Epithelial cell of proximal tubule (primary cell): ENCODE measurements around the gene MITF. TPM values are rescaled to one million over a fixed set of nuclear protein-coding genes. Genes with fewer than 3 reads are reported as not detected.

ENCODE experiments used
- DNase-seq: peaks from one replicate; pipeline ENCODE4 v3.0.0-alpha.2; 2011; ENCODE audit warnings: low read depth
- H3K4me3 ChIP-seq: 2 replicates; pipeline ENCODE4 v1.5.1; 2011; ENCODE audit warnings: low read depth, mild to moderate bottlenecking, low read length
- total RNA-seq: library from RNA; depleted of rRNA; stranded (reverse); fragments of >200 nt; gene quantifications from 2 replicates; pipeline ENCODE4 v1.2.3, GENCODE V29; 2015
- TF ChIP-seq, protein P1 (sequence below): conservative IDR thresholded peaks from 2 replicates; pipeline ENCODE4 v1.5.1; 2012; ENCODE audit warnings: low read depth, mild to moderate bottlenecking, low read length

Gene MITF
- total RNA-seq, 1 donor from 2014 or later = 59.7 TPM

DNA sequence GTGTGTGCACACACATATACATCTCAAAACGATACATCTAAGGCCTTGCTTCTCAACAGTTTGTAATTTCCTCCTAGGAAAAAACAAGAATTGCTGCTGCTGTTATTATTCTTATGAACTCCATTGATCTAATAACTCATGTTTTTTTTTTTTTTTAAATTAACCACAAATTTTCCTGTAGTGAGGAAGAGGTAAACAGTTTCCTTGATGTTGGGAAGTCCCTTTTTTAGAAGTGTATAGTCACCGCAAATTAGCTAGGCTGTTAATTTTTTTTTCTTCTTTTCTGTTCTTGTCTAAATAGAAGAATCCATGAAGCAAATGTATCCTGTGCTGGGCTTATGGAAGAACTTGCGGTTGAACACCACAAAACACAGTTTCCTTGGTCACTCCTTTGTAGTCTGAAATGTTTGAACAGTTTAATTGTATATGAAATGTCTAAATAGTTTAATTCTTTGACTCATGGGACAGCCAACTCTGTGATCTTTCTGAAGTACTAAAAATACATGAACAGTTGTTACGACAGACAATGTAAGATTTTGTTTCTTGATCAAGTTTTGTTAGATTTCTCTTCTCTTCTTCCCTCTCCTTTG, 64.5 kb downstream of the MITF start:
- no peak for DNase-seq
- H3K4me3 ChIP-seq = no peak overlapping the region
- TF ChIP-seq, protein P1, sequence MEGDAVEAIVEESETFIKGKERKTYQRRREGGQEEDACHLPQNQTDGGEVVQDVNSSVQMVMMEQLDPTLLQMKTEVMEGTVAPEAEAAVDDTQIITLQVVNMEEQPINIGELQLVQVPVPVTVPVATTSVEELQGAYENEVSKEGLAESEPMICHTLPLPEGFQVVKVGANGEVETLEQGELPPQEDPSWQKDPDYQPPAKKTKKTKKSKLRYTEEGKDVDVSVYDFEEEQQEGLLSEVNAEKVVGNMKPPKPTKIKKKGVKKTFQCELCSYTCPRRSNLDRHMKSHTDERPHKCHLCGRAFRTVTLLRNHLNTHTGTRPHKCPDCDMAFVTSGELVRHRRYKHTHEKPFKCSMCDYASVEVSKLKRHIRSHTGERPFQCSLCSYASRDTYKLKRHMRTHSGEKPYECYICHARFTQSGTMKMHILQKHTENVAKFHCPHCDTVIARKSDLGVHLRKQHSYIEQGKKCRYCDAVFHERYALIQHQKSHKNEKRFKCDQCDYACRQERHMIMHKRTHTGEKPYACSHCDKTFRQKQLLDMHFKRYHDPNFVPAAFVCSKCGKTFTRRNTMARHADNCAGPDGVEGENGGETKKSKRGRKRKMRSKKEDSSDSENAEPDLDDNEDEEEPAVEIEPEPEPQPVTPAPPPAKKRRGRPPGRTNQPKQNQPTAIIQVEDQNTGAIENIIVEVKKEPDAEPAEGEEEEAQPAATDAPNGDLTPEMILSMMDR = no peak

DNA sequence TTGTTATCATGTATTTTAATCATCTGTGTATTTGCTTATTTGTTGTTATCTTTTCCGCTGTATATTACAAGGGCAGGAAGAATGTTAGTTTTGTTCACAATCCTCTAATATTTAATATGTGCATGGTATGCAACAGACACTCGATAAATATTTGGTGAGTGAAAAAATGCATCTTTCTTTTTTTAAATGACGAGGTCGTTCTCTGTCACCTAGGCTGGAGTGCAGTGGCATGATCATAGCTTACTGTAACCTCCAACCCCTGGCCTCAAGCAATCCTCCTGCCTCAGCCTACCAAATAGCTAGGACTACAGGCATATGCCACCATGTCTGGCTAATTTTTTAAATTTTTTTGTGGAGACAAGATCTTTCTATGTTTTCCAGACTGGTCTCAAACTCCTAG, 66.2 kb downstream of the MITF start:
- no peak for DNase-seq

DNA sequence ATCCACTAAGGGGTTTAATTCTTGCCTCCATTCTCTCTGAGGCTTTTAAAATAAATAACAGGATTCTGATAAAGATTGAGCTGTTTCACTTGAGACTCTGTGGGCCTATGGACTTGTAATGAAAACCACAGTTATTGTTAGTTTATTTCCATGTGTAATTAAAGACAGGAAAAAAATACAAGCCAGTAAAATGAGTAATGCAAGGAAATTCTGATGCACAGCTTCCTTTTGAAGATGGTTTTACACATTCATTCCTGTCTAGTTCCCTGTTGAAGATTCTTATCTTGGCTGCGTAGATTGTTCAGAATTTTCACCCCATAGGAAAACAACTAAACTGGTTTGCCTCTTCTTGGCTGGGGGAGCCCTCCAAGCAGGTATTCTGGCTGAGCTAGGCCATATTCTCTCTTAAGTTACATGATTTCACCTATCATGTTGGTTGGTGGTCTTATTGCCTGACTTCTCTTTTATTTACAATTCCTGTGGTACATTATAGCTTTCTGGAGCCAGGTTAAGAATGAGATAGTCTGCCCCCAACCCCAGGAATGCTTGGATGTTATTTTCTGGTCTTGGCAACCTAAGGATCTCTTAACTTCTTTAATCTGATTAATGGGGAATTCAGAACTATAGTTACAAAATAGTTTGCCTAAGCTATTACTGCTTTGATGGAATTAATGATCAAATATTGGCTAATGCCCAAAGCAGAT, 67.6 kb downstream of the MITF start:
- no peak for DNase-seq
- no peak overlapping the region for H3K4me3 ChIP-seq
- TF ChIP-seq, protein P1 = no peak

More for the DNA sequence above, 66.2 kb downstream of the MITF start:
- H3K4me3 ChIP-seq = no peak overlapping the region
- TF ChIP-seq, protein P1 = no peak

DNA sequence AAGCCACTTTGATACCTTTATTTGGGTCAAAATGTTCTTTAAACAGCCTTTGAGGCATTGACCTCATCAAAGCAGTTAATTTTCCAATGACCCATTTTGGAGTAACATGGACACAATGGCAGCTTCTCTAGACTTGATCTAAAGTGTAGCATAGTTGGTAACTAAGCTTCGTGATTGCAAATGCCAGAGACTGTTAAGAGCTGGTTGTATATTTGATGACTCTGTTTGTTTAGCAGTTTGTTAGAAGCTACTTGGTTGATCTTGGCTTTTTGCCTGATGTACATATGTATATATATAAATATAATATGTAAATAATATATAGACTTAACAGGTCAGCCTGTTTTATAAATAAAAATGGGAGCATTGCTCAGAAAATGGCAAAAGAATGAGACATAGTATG, 68.4 kb downstream of the MITF start:
- no peak for DNase-seq
- TF ChIP-seq, protein P1 = no peak

GRCh38 chr3:69809076-69809835, 70.0 kb downstream of the MITF start:
- no peak for DNase-seq
- no peak overlapping the region for H3K4me3 ChIP-seq
- TF ChIP-seq, protein P1 = no peak

More for the DNA sequence above, 68.4 kb downstream of the MITF start:
- no peak overlapping the region for H3K4me3 ChIP-seq

GRCh38 chr3:69811452-69812401, 72.5 kb downstream of the MITF start:
- no peak for DNase-seq
- TF ChIP-seq, protein P1 = no peak
- H3K4me3 ChIP-seq = no peak overlapping the region
